HG03565 (cell line): ENCODE data around the gene MGAT4D.
"Not testable (repeated sequence)": the region's sequence is repeated elsewhere in the genome, so short reads cannot be mapped to it uniquely, and the experiment has no call there.

Experiments
- ATAC-seq: cut with Tn5 transposase; IDR thresholded peaks from one replicate; pipeline ENCODE4 v1.9.1; 2021; ENCODE audit warnings: mild to moderate bottlenecking, moderate library complexity; ENCODE audit not compliant: unreplicated experiment

The MGAT4D gene

GRCh38 chr4:140497747-140498636 lies at the start of gene MGAT4D:
MGAT4D (minus strand) TSS chr4:140498293; CDS start chr4:140498222, 71 bp downstream.
- no peak for ATAC-seq

GRCh38 chr4:140533951-140534480 lies 35.9 kb upstream of the MGAT4D start:
- no peak for ATAC-seq

- no peak for ATAC-seq
These were observed 31.3 kb upstream of the MGAT4D start for GRCh38 chr4:140529434-140529833.

- ATAC-seq: peak; percentile 99
These were observed 26.0 kb upstream of the MGAT4D start, which contains the start of gene ELMOD2 for GRCh38 chr4:140523857-140524742. ELMOD2 (plus strand) TSS chr4:140524168; CDS start chr4:140525429, 1,261 bp downstream.

GRCh38 chr4:140523370-140523856 lies 25.3 kb upstream of the MGAT4D start:
- peak; percentile 5 for ATAC-seq

- no peak for ATAC-seq
These were observed 17.3 kb upstream of the MGAT4D start for GRCh38 chr4:140515423-140515822.

- ATAC-seq: not testable (repeated sequence)
These were observed 15.7 kb upstream of the MGAT4D start for GRCh38 chr4:140513765-140514164.

- ATAC-seq: no peak
These were observed 6.2 kb upstream of the MGAT4D start for GRCh38 chr4:140504261-140504660.

GRCh38 chr4:140499391-140499790 lies 1.3 kb upstream of the MGAT4D start:
- no peak for ATAC-seq

- ATAC-seq: no peak
These were observed 717 bp downstream of the MGAT4D start for GRCh38 chr4:140497405-140497746.

- ATAC-seq: no peak
These were observed 12.2 kb downstream of the MGAT4D start for GRCh38 chr4:140485939-140486338.

GRCh38 chr4:140483445-140483844 lies 14.6 kb downstream of the MGAT4D start:
- ATAC-seq: no peak

GRCh38 chr4:140472156-140472555 lies 25.9 kb downstream of the MGAT4D start:
- ATAC-seq: no peak

- no peak for ATAC-seq
These were observed 28.0 kb downstream of the MGAT4D start for GRCh38 chr4:140469791-140470733.

GRCh38 chr4:140466146-140466545 lies 31.9 kb downstream of the MGAT4D start:
- no peak for ATAC-seq

GRCh38 chr4:140463614-140464013 lies 34.5 kb downstream of the MGAT4D start:
- no peak for ATAC-seq

GRCh38 chr4:140463182-140463581 lies 34.9 kb downstream of the MGAT4D start:
- no peak for ATAC-seq

- no peak for ATAC-seq
These were observed 47.7 kb downstream of the MGAT4D start for GRCh38 chr4:140450352-140450751.

- no peak for ATAC-seq
These were observed 49.3 kb downstream of the MGAT4D start for GRCh38 chr4:140448830-140449229.

GRCh38 chr4:140448162-140448561 lies 49.9 kb downstream of the MGAT4D start:
- ATAC-seq: no peak
